ENCODE results near the gene FAM53B. TPM values are rescaled to one million over a fixed set of nuclear protein-coding genes. Genes with fewer than 3 reads are reported as not detected.

Gene FAM53B
- total RNA-seq, 2 donors from 2014 or later = 19.3 to 22.6 TPM

- no peak overlapping the region for H3K9ac ChIP-seq (ENCODE audit: extremely low read depth, low read length, poor library complexity, severe bottlenecking)
- no peaks in the 10 kb centered on the region for H3K27me3 ChIP-seq (ENCODE audit: control insufficient read depth, insufficient read depth, low read length, poor library complexity, severe bottlenecking)
- H3K27ac ChIP-seq (ENCODE audit: low read depth, low read length) = peak overlapping the region; percentile 79
- 89 to 91% methylated on average over 9 to 15 of the region's 15 CpGs for WGBS, 2 experiments (ENCODE audit: insufficient coverage in 1 of 2, insufficient read length in 1 of 2)
- H3K9me3 ChIP-seq (ENCODE audit: control insufficient read depth, low read length) = no peaks in the 10 kb centered on the region
- H3K4me3 Mint-ChIP-seq = no peak overlapping the region
- TF ChIP-seq CTCF (conservative IDR thresholded peaks at IDR 0.05) = no peak
- H3K27me3 Mint-ChIP-seq (ENCODE audit: insufficient read depth) = no peaks in the 10 kb centered on the region
- peak overlapping the region; percentile 74 for H3K27ac Mint-ChIP-seq
- peaks cover 11% of the 10 kb centered on the region for H3K36me3 Mint-ChIP-seq (ENCODE audit: low read depth)
- H3K9me3 Mint-ChIP-seq = no peaks in the 10 kb centered on the region
- H3K4me1 ChIP-seq (ENCODE audit: control insufficient read depth, insufficient read depth, low read length) = peaks cover 4% of the 10 kb centered on the region
- DNase-seq = no peak
- H3K36me3 ChIP-seq (ENCODE audit: control insufficient read depth, insufficient read depth, low read length) = peaks cover 9% of the 10 kb centered on the region
- peaks cover 20% of the 10 kb centered on the region for H3K4me1 Mint-ChIP-seq
- H3K4me3 ChIP-seq (ENCODE audit: low read length) = no peak overlapping the region
Measured at GRCh38 chr10:124676416-124677062, 67.6 kb downstream of the FAM53B start.

DNA sequence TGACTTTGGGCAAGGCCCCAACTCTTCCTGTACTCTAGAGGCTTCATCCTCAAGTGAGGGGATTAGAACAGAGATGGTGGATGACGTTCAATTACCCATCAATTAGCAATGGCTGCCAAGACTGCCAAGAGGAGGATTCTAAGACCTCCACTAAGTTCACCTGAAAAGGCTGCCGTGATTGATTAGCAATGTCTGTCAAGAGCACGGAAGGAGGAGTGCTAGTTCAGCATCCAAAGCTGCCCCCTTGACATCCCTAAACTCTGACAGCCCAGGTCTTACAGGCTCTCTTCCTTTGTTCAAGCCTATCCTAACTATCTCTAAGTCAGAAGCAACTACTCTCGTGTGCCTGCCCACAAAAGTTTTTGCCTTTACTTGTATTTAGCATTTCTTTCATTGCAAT lies 68.4 kb downstream of the FAM53B start:
- Histone ChIP-seq H3K27me3 (ENCODE audit: control insufficient read depth, insufficient read depth, low read length, poor library complexity, severe bottlenecking) (no peaks in the 10 kb centered on the region), H3K9me3 (ENCODE audit: control insufficient read depth, low read length) (no peaks in the 10 kb centered on the region), H3K27ac (ENCODE audit: low read depth, low read length) (no peak overlapping the region), H3K9ac (ENCODE audit: extremely low read depth, low read length, poor library complexity, severe bottlenecking) (no peak overlapping the region), H3K4me3 (ENCODE audit: low read length) (no peak overlapping the region), H3K36me3 (ENCODE audit: control insufficient read depth, insufficient read depth, low read length) (peaks cover 3% of the 10 kb centered on the region), H3K4me1 (ENCODE audit: control insufficient read depth, insufficient read depth, low read length) (peaks cover 4% of the 10 kb centered on the region)
- 86 to 97% methylated on average over 4 of the region's 4 CpGs for WGBS, 2 experiments (ENCODE audit: insufficient coverage in 1 of 2, insufficient read length in 1 of 2)
- Mint-ChIP-seq H3K36me3 (ENCODE audit: low read depth) (peaks cover 9% of the 10 kb centered on the region), H3K4me3 (no peak overlapping the region), H3K27me3 (ENCODE audit: insufficient read depth) (no peaks in the 10 kb centered on the region), H3K27ac (no peak overlapping the region), H3K9me3 (no peaks in the 10 kb centered on the region), H3K4me1 (peaks cover 23% of the 10 kb centered on the region)
- DNase-seq = no peak
- TF ChIP-seq CTCF (conservative IDR thresholded peaks at IDR 0.05) = no peak

GRCh38 chr10:124675261-124675660 lies 68.9 kb downstream of the FAM53B start:
- peaks cover 23% of the 10 kb centered on the region for H3K4me1 Mint-ChIP-seq
- Histone ChIP-seq H3K27me3 (ENCODE audit: control insufficient read depth, insufficient read depth, low read length, poor library complexity, severe bottlenecking) (no peaks in the 10 kb centered on the region), H3K36me3 (ENCODE audit: control insufficient read depth, insufficient read depth, low read length) (no peaks in the 10 kb centered on the region), H3K4me1 (ENCODE audit: control insufficient read depth, insufficient read depth, low read length) (peaks cover 4% of the 10 kb centered on the region), H3K4me3 (ENCODE audit: low read length) (no peak overlapping the region), H3K9ac (ENCODE audit: extremely low read depth, low read length, poor library complexity, severe bottlenecking) (no peak overlapping the region), H3K9me3 (ENCODE audit: control insufficient read depth, low read length) (no peaks in the 10 kb centered on the region), H3K27ac (ENCODE audit: low read depth, low read length) (no peak overlapping the region)
- DNase-seq = no peak
- TF ChIP-seq CTCF (conservative IDR thresholded peaks at IDR 0.05) = no peak
- no peaks in the 10 kb centered on the region for H3K27me3 Mint-ChIP-seq (ENCODE audit: insufficient read depth)
- H3K9me3 Mint-ChIP-seq = no peaks in the 10 kb centered on the region
- WGBS, 2 experiments (ENCODE audit: insufficient coverage in 1 of 2, insufficient read length in 1 of 2) = 95 to 100% methylated on average over 2 to 6 of the region's 6 CpGs
- H3K4me3 Mint-ChIP-seq = no peak overlapping the region
- H3K36me3 Mint-ChIP-seq (ENCODE audit: low read depth) = peaks cover 4% of the 10 kb centered on the region
- H3K27ac Mint-ChIP-seq = peak overlapping the region; percentile 38
